Upper lobe of right lung (tissue), 1 donor: Measurements from ENCODE around the gene NR2F6. TPM values are rescaled to one million over a fixed set of nuclear protein-coding genes. Genes with fewer than 3 reads are reported as not detected.

Experiments used
- ATAC-seq: fragments of 200-7000 bp; cut with Tn5 transposase; one replicate; pipeline ENCODE4 v1.9.1; 2020; ENCODE audit warnings: mild to moderate bottlenecking, moderate library complexity
- DNase-seq: peaks from one replicate; pipeline ENCODE4 v3.0.0-alpha.2; 2020
- H3K27ac ChIP-seq: fragments of 200-600 bp; one replicate; pipeline ENCODE4 v1.8.0; 2022
- H3K27me3 ChIP-seq: fragments of 200-600 bp; one replicate; pipeline ENCODE4 v1.8.0; 2022; ENCODE audit warnings: mild to moderate bottlenecking
- H3K36me3 ChIP-seq: fragments of 200-600 bp; one replicate; pipeline ENCODE4 v1.8.0; 2022
- H3K4me1 ChIP-seq: fragments of 200-600 bp; one replicate; pipeline ENCODE4 v1.8.0; 2022
- H3K4me3 ChIP-seq: fragments of 200-600 bp; one replicate; pipeline ENCODE4 v1.8.0; 2022; ENCODE audit warnings: mild to moderate bottlenecking
- H3K9me3 ChIP-seq: fragments of 200-600 bp; one replicate; pipeline ENCODE4 v1.8.0; 2022
- CTCF ChIP-seq: fragments of 200-600 bp; IDR thresholded peaks from one replicate; pipeline ENCODE4 v1.8.0; 2022; ENCODE audit warnings: antibody characterized with exemption
- intact Hi-C: fragments of 100-400 bp; cut with DNase I; formaldehyde crosslinking; loops from one replicate; pipeline ENCODE4 v1.11.0; 2022
- total RNA-seq: library from RNA; stranded (reverse); fragmentation: NEBNext Ultra II Directional; extraction: Animal tissue kit (Norgen Biotek cat#: 25700); gene quantifications from one replicate; pipeline ENCODE4 v1.2.1, GENCODE V29; 2021
- donor health status: DM: no; HTN: yes; CAD: no; lungs with severe emphysema.

NR2F6 gene
- total RNA-seq, 1 donor from 2014 or later, result 41.7 TPM

GRCh38 chr19:17215127-17215971 lies 30.4 kb downstream of the NR2F6 start, which contains the start of gene USE1:
Gene USE1 (plus strand): TSS chr19:17215357. CDS start chr19:17215406, 49 bp downstream.
- DNase-seq (peak; percentile 95), ATAC-seq (peak; percentile 94)
- Histone ChIP-seq H3K4me3 (peak within 1 kb of the TSS; percentile 73), H3K27me3 (no peaks in the 10 kb centered on the region), H3K9me3 (no peaks in the 10 kb centered on the region), H3K36me3 (peaks cover 47% of the 10 kb centered on the region), H3K4me1 (peaks cover 13% of the 10 kb centered on the region), H3K27ac (peak within 1 kb of the TSS; percentile 97)
- TF ChIP-seq CTCF, result no peak
- intact Hi-C loops, result no loop called here

- H3K4me1 ChIP-seq, result peaks cover 13% of the 10 kb centered on the region
- no peak for DNase-seq
- ATAC-seq, result no peak
- H3K4me3 ChIP-seq, result peak overlapping the region; percentile 73
- peaks cover 50% of the 10 kb centered on the region for H3K36me3 ChIP-seq
- H3K27me3 ChIP-seq, result no peaks in the 10 kb centered on the region
- TF ChIP-seq CTCF, result no peak
- intact Hi-C loops, result no loop called here
- H3K9me3 ChIP-seq, result no peaks in the 10 kb centered on the region
- H3K27ac ChIP-seq, result peak overlapping the region; percentile 97
Measured at GRCh38 chr19:17214508-17215126, 31.1 kb downstream of the NR2F6 start.

GRCh38 chr19:17213334-17213733 lies 32.4 kb downstream of the NR2F6 start:
- intact Hi-C loops, result no loop called here
- H3K36me3 ChIP-seq, result peaks cover 44% of the 10 kb centered on the region

GRCh38 chr19:17211547-17212446 lies 33.9 kb downstream of the NR2F6 start:
- Histone ChIP-seq H3K9me3 (no peaks in the 10 kb centered on the region), H3K36me3 (peaks cover 37% of the 10 kb centered on the region), H3K4me1 (peaks cover 13% of the 10 kb centered on the region), H3K27ac (no peak overlapping the region), H3K27me3 (no peaks in the 10 kb centered on the region), H3K4me3 (no peak overlapping the region)
- ATAC-seq, result no peak
- intact Hi-C loops, result no loop called here
- no peak for TF ChIP-seq CTCF
- no peak for DNase-seq

More at GRCh38 chr19:17213334-17213733, 32.4 kb downstream of the NR2F6 start:
- no peak overlapping the region for H3K27ac ChIP-seq
- no peaks in the 10 kb centered on the region for H3K27me3 ChIP-seq
- DNase-seq (no peak), ATAC-seq (no peak)
- TF ChIP-seq CTCF, result no peak
- no peaks in the 10 kb centered on the region for H3K9me3 ChIP-seq
- peaks cover 13% of the 10 kb centered on the region for H3K4me1 ChIP-seq
- H3K4me3 ChIP-seq, result no peak overlapping the region

- no peak for TF ChIP-seq CTCF
- intact Hi-C loops, result no loop called here
- H3K4me3 ChIP-seq, result no peak overlapping the region
- H3K27ac ChIP-seq, result no peak overlapping the region
- peaks cover 7% of the 10 kb centered on the region for H3K4me1 ChIP-seq
- ATAC-seq, result no peak
- no peaks in the 10 kb centered on the region for H3K27me3 ChIP-seq
- DNase-seq, result no peak
- H3K9me3 ChIP-seq, result no peaks in the 10 kb centered on the region
- H3K36me3 ChIP-seq, result peaks cover 48% of the 10 kb centered on the region
Measured at GRCh38 chr19:17210296-17210695, 35.4 kb downstream of the NR2F6 start.
